HG03342 (cell line): ENCODE measurements around the gene ZNF627.
"Not testable (repeated sequence)": the region's sequence is repeated elsewhere in the genome, so short reads cannot be mapped to it uniquely, and the experiment has no call there.

Experiments used
- ATAC-seq: cut with Tn5 transposase; IDR thresholded peaks from one replicate; pipeline ENCODE4 v1.9.1; 2021; ENCODE audit warnings: mild to moderate bottlenecking, moderate library complexity; ENCODE audit not compliant: unreplicated experiment

ZNF627 gene

GRCh38 chr19:11597202-11598102 is at the start of gene ZNF627:
ZNF627 (plus strand) TSS chr19:11597483; CDS start chr19:11597628, 145 bp downstream.
- ATAC-seq, result peak; percentile 98

- no peak for ATAC-seq
These were observed 49.2 kb upstream of the ZNF627 start for GRCh38 chr19:11547929-11548700.

- ATAC-seq, result no peak
These were observed 47.8 kb upstream of the ZNF627 start for GRCh38 chr19:11549386-11549953.

GRCh38 chr19:11550265-11550664 is 47.0 kb upstream of the ZNF627 start:
- no peak for ATAC-seq

GRCh38 chr19:11551603-11552235 is 45.6 kb upstream of the ZNF627 start:
- no peak for ATAC-seq

GRCh38 chr19:11552666-11553372 is 44.5 kb upstream of the ZNF627 start:
- no peak for ATAC-seq

GRCh38 chr19:11554160-11554559 is 43.1 kb upstream of the ZNF627 start:
- ATAC-seq, result no peak

- no peak for ATAC-seq
These were observed 42.0 kb upstream of the ZNF627 start for GRCh38 chr19:11555246-11555645.

- no peak for ATAC-seq
These were observed 40.5 kb upstream of the ZNF627 start for GRCh38 chr19:11556634-11557420.

GRCh38 chr19:11558881-11559828 is 38.1 kb upstream of the ZNF627 start, which contains the start of gene ELOF1:
ELOF1 (minus strand) TSS chr19:11559230; CDS start chr19:11554347, 4,883 bp downstream.
- ATAC-seq, result peak; percentile 70

GRCh38 chr19:11560404-11561051 is 36.8 kb upstream of the ZNF627 start:
- ATAC-seq, result peak; percentile 52

- ATAC-seq, result no peak
These were observed 33.8 kb upstream of the ZNF627 start for GRCh38 chr19:11563532-11563931.

- not testable (repeated sequence) for ATAC-seq
These were observed 33.0 kb upstream of the ZNF627 start for GRCh38 chr19:11564082-11564807.

- ATAC-seq, result not testable (repeated sequence)
These were observed 31.7 kb upstream of the ZNF627 start for GRCh38 chr19:11565649-11565980.

GRCh38 chr19:11566164-11566563 is 31.1 kb upstream of the ZNF627 start:
- no peak for ATAC-seq

GRCh38 chr19:11570039-11570462 is 27.2 kb upstream of the ZNF627 start:
- ATAC-seq, result no peak

GRCh38 chr19:11573354-11573753 is 23.9 kb upstream of the ZNF627 start:
- not testable (repeated sequence) for ATAC-seq
